Sigmoid colon (tissue), 7 donors: ENCODE results near the gene MYO7B. TPM values are rescaled to one million over a fixed set of nuclear protein-coding genes. Genes with fewer than 3 reads are reported as not detected.
A peak's percentile ranks its signal among the peaks of the same experiment; 100 is the strongest.

Source experiments
- DNase-seq: peaks from one replicate; pipeline ENCODE4 v3.0.0-alpha.2; 2019
- H3K27ac ChIP-seq, 4 donors: fragments of 200-600 bp; sonication (generic); one replicate each; pipeline ENCODE4 v1.5.1; 2016 to 2019; ENCODE audit warnings: mild to moderate bottlenecking in 1 of 4
- H3K27me3 ChIP-seq, 3 donors: fragments of 200-600 bp; sonication (generic); one replicate each; pipeline ENCODE4 v1.5.1; 2019; ENCODE audit warnings: mild to moderate bottlenecking in 1 of 3
- H3K36me3 ChIP-seq, 4 donors: fragments of 200-600 bp; sonication (generic); one replicate each; pipeline ENCODE4 v1.5.1; 2016 to 2019
- H3K4me1 ChIP-seq, 4 donors: fragments of 200-600 bp; sonication (generic); one replicate each; pipeline ENCODE4 v1.5.1; 2017 to 2019
- H3K4me3 ChIP-seq, 4 donors: fragments of 200-600 bp; sonication (generic); one replicate each; pipeline ENCODE4 v1.5.1; 2017 to 2019; ENCODE audit warnings: mild to moderate bottlenecking in 2 of 4, moderate library complexity in 1 of 4
- H3K9me3 ChIP-seq, 4 donors: fragments of 200-600 bp in 3 of 4; sonication (generic) in 3 of 4; one replicate each; pipeline versions ENCODE4 v1.5.1 to v1.6.1; 2013 to 2019
- CTCF ChIP-seq, 4 experiments: fragments of 450-650 bp in 3 of 4; fragments of 200-600 bp in 1 of 4; IDR thresholded peaks; one replicate each; pipeline ENCODE4 v1.5.1; 2016 to 2019; ENCODE audit warnings: antibody characterized with exemption in 4 of 4, mild to moderate bottlenecking in 3 of 4, moderate library complexity in 2 of 4
- EP300 ChIP-seq, 4 donors: sonication (generic); formaldehyde crosslinking; IDR thresholded peaks; one replicate each; pipeline ENCODE4 v1.6.1; 2017; ENCODE audit warnings: antibody characterized with exemption in 4 of 4
- POLR2A ChIP-seq, 2 donors: fragments of 450-650 bp; IDR thresholded peaks; one replicate each; pipeline ENCODE4 v1.6.1; 2016; ENCODE audit warnings: antibody characterized with exemption in 2 of 2, mild to moderate bottlenecking in 2 of 2, moderate library complexity in 2 of 2
- POLR2AphosphoS5 ChIP-seq, 4 donors: sonication (generic); formaldehyde crosslinking; IDR thresholded peaks; one replicate each; pipeline ENCODE4 v1.6.1; 2017; ENCODE audit warnings: antibody characterized with exemption in 4 of 4
- WGBS, 2 donors: extraction: QIAGEN DNeasy Blood & Tissue Kit; methylation state at CpG; one replicate each; pipeline ENCODE4 v1.1.7; 2013; 5-methylcytosine and 5-hydroxymethylcytosine counted together
- intact Hi-C: fragments of 100-400 bp; cut with DNase I; formaldehyde crosslinking; loops from one replicate; pipeline ENCODE4 v1.15.1; 2023
- polyA plus RNA-seq, 3 donors: library from polyadenylated mRNA; stranded (reverse); fragments of 200-250 nt; gene quantifications; one replicate each; pipeline ENCODE4 v1.2.3, GENCODE V29; 2013
- total RNA-seq, 4 donors: library from RNA; depleted of rRNA; stranded (reverse); fragments of >200 nt; gene quantifications; one replicate each; pipeline ENCODE4 v1.1.0, GENCODE V29; 2016
- donor health status: healthy with polysubstance abuse.
- donor health status: Bipolar disorder and iron deficiency.
- donor health status: healthy.

The MYO7B gene
- total and polyA plus RNA-seq, 7 donors = 0.54 to 128 (median 30.3) TPM; not detected in 1

DNA sequence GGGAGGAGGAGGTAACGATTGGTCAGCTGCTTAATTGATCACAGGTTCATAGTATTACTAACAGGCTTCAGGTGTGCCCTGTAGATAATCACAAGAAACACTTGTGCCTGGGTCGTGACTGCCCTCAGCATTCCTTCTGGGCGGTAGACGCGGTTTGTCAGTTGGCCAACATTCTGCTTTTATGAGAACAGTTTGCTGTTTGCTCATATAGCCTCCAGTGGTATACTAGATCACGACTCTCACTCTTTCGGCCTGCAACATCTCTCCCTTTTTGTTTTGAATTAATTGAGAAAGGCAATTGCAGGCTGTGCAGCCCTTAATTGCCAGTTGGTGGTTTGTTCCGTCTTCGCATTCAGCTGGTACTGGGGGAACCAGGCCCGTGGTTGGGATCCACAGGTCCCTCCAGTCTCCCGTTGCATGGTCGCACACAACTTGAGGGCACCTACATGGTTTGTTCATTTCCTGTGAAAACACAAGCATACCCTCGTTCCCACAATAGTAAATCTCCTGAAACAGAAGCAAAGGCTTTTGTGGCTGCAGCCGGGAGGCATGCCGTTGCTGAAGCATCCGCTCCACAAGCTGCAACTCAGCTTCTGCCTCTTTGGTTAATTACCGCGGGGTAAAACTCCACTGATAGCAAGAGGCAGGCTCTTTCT is 80.2 kb downstream of the MYO7B start:
- no peak overlapping the region for H3K4me3 ChIP-seq
- no peaks in the 10 kb centered on the region for H3K4me1 ChIP-seq
- peaks cover 0 to 8% (median 3%) of the 10 kb centered on the region in 4 donors for H3K9me3 ChIP-seq
- no peaks in the 10 kb centered on the region for H3K36me3 ChIP-seq
- peak; percentile 12 for DNase-seq
- no peak for TF ChIP-seq POLR2A (IDR thresholded peaks at IDR 0.05)
- no peak for TF ChIP-seq POLR2AphosphoS5 (IDR thresholded peaks at IDR 0.05)
- no peak for TF ChIP-seq EP300 (IDR thresholded peaks at IDR 0.05)
- no peak for TF ChIP-seq CTCF (IDR thresholded peaks at IDR 0.05)
- intact Hi-C loops = no loop called here
- H3K27ac ChIP-seq = no peak overlapping the region
- WGBS, 2 donors = 59 to 83% methylated on average over 18 of the region's 18 CpGs
- H3K27me3 ChIP-seq = peaks cover 0 to 12% (median 0%) of the 10 kb centered on the region in 3 donors

- Histone ChIP-seq H3K27me3 (peaks cover 0 to 26% (median 5%) of the 10 kb centered on the region in 3 donors), H3K9me3 (peaks cover 0 to 1% (median 0%) of the 10 kb centered on the region in 4 donors), H3K4me1 (no peaks in the 10 kb centered on the region), H3K4me3 (no peak overlapping the region), H3K36me3 (no peaks in the 10 kb centered on the region), H3K27ac (no peak overlapping the region)
- WGBS, 2 donors = 80 to 90% methylated on average over 7 of the region's 7 CpGs
- peak; percentile 50 for DNase-seq
- no peak for TF ChIP-seq POLR2AphosphoS5 (IDR thresholded peaks at IDR 0.05)
- no peak for TF ChIP-seq POLR2A (IDR thresholded peaks at IDR 0.05)
- no peak for TF ChIP-seq CTCF (IDR thresholded peaks at IDR 0.05)
- TF ChIP-seq EP300 (IDR thresholded peaks at IDR 0.05) = no peak
- intact Hi-C loops = no loop called here
Measured at GRCh38 chr2:127618551-127619202, 83.2 kb downstream of the MYO7B start.

GRCh38 chr2:127619203-127619590 is 83.7 kb downstream of the MYO7B start:
- Histone ChIP-seq H3K27ac (no peak overlapping the region), H3K27me3 (peaks cover 0 to 31% (median 5%) of the 10 kb centered on the region in 3 donors), H3K9me3 (no peaks in the 10 kb centered on the region), H3K4me3 (no peak overlapping the region), H3K4me1 (no peaks in the 10 kb centered on the region), H3K36me3 (no peaks in the 10 kb centered on the region)
- WGBS, 2 donors = 97% methylated on average over 6 of the region's 6 CpGs
- intact Hi-C loops = no loop called here
- no peak for DNase-seq
- TF ChIP-seq CTCF (IDR thresholded peaks at IDR 0.05) = no peak

GRCh38 chr2:127619877-127620705 is 84.6 kb downstream of the MYO7B start:
- H3K27me3 ChIP-seq = peaks cover 0 to 31% (median 5%) of the 10 kb centered on the region in 3 donors
- TF ChIP-seq EP300 (IDR thresholded peaks at IDR 0.05) (no peak), CTCF (IDR thresholded peaks at IDR 0.05) (no peak), POLR2A (IDR thresholded peaks at IDR 0.05) (no peak), POLR2AphosphoS5 (IDR thresholded peaks at IDR 0.05) (no peak)
- no peaks in the 10 kb centered on the region for H3K4me1 ChIP-seq
- intact Hi-C loops = no loop called here
- 63 to 67% methylated on average over 16 of the region's 16 CpGs for WGBS, 2 donors
- H3K36me3 ChIP-seq = no peaks in the 10 kb centered on the region
- no peaks in the 10 kb centered on the region for H3K9me3 ChIP-seq
- H3K27ac ChIP-seq = no peak overlapping the region
- no peak overlapping the region for H3K4me3 ChIP-seq
- peak; percentile 50 for DNase-seq
